ENCODE results near the gene DGKD.

- TF ChIP-seq CTCF (IDR thresholded peaks at IDR 0.05) (no peak), POLR2A (IDR thresholded peaks at IDR 0.05) (no peak), POLR2AphosphoS5 (IDR thresholded peaks at IDR 0.05) (no peak)
Measured at GRCh38 chr2:233453916-233454315, 99.6 kb downstream of the DGKD start.
